ENCODE data around the gene ZNF668. TPM values are rescaled to one million over a fixed set of nuclear protein-coding genes. Genes with fewer than 3 reads are reported as not detected.

Gene ZNF668
- total and polyA plus RNA-seq, 5 donors from 2014 or later, result 6.4 to 16.8 (median 7.7) TPM

GRCh38 chr16:31087481-31087880, 13.4 kb upstream of the ZNF668 start:
- DNase-seq (no peak), ATAC-seq (ENCODE audit: low read depth in 2 of 2) (no peak)
- H3K9me3 ChIP-seq (ENCODE audit: control insufficient read depth in 2 of 2, low read length in 2 of 2), result no peaks in the 10 kb centered on the region
- H3K27ac Mint-ChIP-seq, result no peak overlapping the region
- H3K36me3 Mint-ChIP-seq, result peaks cover 3% of the 10 kb centered on the region
- no peak overlapping the region for H3K4me3 Mint-ChIP-seq
- H3K36me3 ChIP-seq (ENCODE audit: control insufficient read depth, insufficient read depth, low read length), result peaks cover 14% of the 10 kb centered on the region
- no peaks in the 10 kb centered on the region for H3K27me3 ChIP-seq (ENCODE audit: control insufficient read depth, insufficient read depth, low read length)
- peaks cover 0 to 6% (median under 1%) of the 10 kb centered on the region in 4 donors for H3K4me1 Mint-ChIP-seq
- H3K27me3 Mint-ChIP-seq, result no peaks in the 10 kb centered on the region
- H3K4me3 ChIP-seq (ENCODE audit: low read depth, low read length), result no peak overlapping the region
- H3K9me3 Mint-ChIP-seq, result no peaks in the 10 kb centered on the region
- no peak overlapping the region for H3K27ac ChIP-seq (ENCODE audit: insufficient read depth, low read length, poor library complexity, severe bottlenecking)
- H3K4me1 ChIP-seq (ENCODE audit: control insufficient read depth, insufficient read depth, low read length, poor library complexity, severe bottlenecking), result no peaks in the 10 kb centered on the region

- peaks cover 14% of the 10 kb centered on the region for H3K36me3 ChIP-seq (ENCODE audit: control insufficient read depth, insufficient read depth, low read length)
- ATAC-seq (ENCODE audit: low read depth in 2 of 2) (no peak), DNase-seq (no peak)
- Mint-ChIP-seq H3K9me3 (no peaks in the 10 kb centered on the region), H3K4me1 (peaks cover 0 to 8% (median 3%) of the 10 kb centered on the region in 4 donors), H3K27me3 (no peaks in the 10 kb centered on the region), H3K27ac (no peak overlapping the region), H3K36me3 (peaks cover 3% of the 10 kb centered on the region), H3K4me3 (peak overlapping the region in 1 of 4 donors; percentile 60)
- H3K27ac ChIP-seq (ENCODE audit: insufficient read depth, low read length, poor library complexity, severe bottlenecking), result no peak overlapping the region
- H3K4me1 ChIP-seq (ENCODE audit: control insufficient read depth, insufficient read depth, low read length, poor library complexity, severe bottlenecking), result peaks cover 2% of the 10 kb centered on the region
- no peaks in the 10 kb centered on the region for H3K27me3 ChIP-seq (ENCODE audit: control insufficient read depth, insufficient read depth, low read length)
- no peaks in the 10 kb centered on the region for H3K9me3 ChIP-seq (ENCODE audit: control insufficient read depth in 2 of 2, low read length in 2 of 2)
- H3K4me3 ChIP-seq (ENCODE audit: low read depth, low read length), result no peak overlapping the region
Observed at GRCh38 chr16:31086629-31086906, 12.5 kb upstream of the ZNF668 start.

- DNase-seq (no peak), ATAC-seq (ENCODE audit: low read depth in 2 of 2) (no peak)
- H3K9me3 ChIP-seq (ENCODE audit: control insufficient read depth in 2 of 2, low read length in 2 of 2), result no peaks in the 10 kb centered on the region
- H3K36me3 Mint-ChIP-seq, result peaks cover 3% of the 10 kb centered on the region
- peaks cover 2% of the 10 kb centered on the region for H3K4me1 ChIP-seq (ENCODE audit: control insufficient read depth, insufficient read depth, low read length, poor library complexity, severe bottlenecking)
- peaks cover 12% of the 10 kb centered on the region for H3K36me3 ChIP-seq (ENCODE audit: control insufficient read depth, insufficient read depth, low read length)
- H3K27me3 Mint-ChIP-seq, result no peaks in the 10 kb centered on the region
- peaks cover 0 to 9% (median 3%) of the 10 kb centered on the region in 4 donors for H3K4me1 Mint-ChIP-seq
- H3K4me3 Mint-ChIP-seq, result peak overlapping the region in 1 of 4 donors; percentile 60
- no peak overlapping the region for H3K4me3 ChIP-seq (ENCODE audit: low read depth, low read length)
- no peaks in the 10 kb centered on the region for H3K27me3 ChIP-seq (ENCODE audit: control insufficient read depth, insufficient read depth, low read length)
- H3K9me3 Mint-ChIP-seq, result no peaks in the 10 kb centered on the region
- H3K27ac Mint-ChIP-seq, result no peak overlapping the region
- no peak overlapping the region for H3K27ac ChIP-seq (ENCODE audit: insufficient read depth, low read length, poor library complexity, severe bottlenecking)
Observed at GRCh38 chr16:31085873-31086628, 12.0 kb upstream of the ZNF668 start.

- Histone ChIP-seq H3K36me3 (ENCODE audit: control insufficient read depth, insufficient read depth, low read length) (peaks cover 11% of the 10 kb centered on the region), H3K4me3 (ENCODE audit: low read depth, low read length) (no peak overlapping the region), H3K27ac (ENCODE audit: insufficient read depth, low read length, poor library complexity, severe bottlenecking) (no peak overlapping the region), H3K9me3 (ENCODE audit: control insufficient read depth in 2 of 2, low read length in 2 of 2) (no peaks in the 10 kb centered on the region), H3K27me3 (ENCODE audit: control insufficient read depth, insufficient read depth, low read length) (no peaks in the 10 kb centered on the region), H3K4me1 (ENCODE audit: control insufficient read depth, insufficient read depth, low read length, poor library complexity, severe bottlenecking) (peaks cover 2% of the 10 kb centered on the region)
- no peak overlapping the region for H3K4me3 Mint-ChIP-seq
- H3K27ac Mint-ChIP-seq, result peak overlapping the region in 1 of 3 donors; percentile 71
- peaks cover 0 to 13% (median 2%) of the 10 kb centered on the region in 4 donors for H3K4me1 Mint-ChIP-seq
- no peaks in the 10 kb centered on the region for H3K9me3 Mint-ChIP-seq
- DNase-seq, result no peak
- no peaks in the 10 kb centered on the region for H3K27me3 Mint-ChIP-seq
- H3K36me3 Mint-ChIP-seq, result peaks cover 6% of the 10 kb centered on the region
- ATAC-seq (ENCODE audit: low read depth in 2 of 2), result no peak
Observed at GRCh38 chr16:31085411-31085810, 11.4 kb upstream of the ZNF668 start.

GRCh38 chr16:31084584-31085302, 10.7 kb upstream of the ZNF668 start:
- H3K27ac ChIP-seq (ENCODE audit: insufficient read depth, low read length, poor library complexity, severe bottlenecking), result no peak overlapping the region
- no peaks in the 10 kb centered on the region for H3K27me3 ChIP-seq (ENCODE audit: control insufficient read depth, insufficient read depth, low read length)
- Mint-ChIP-seq H3K36me3 (peaks cover 6% of the 10 kb centered on the region), H3K4me3 (no peak overlapping the region), H3K27me3 (no peaks in the 10 kb centered on the region), H3K27ac (no peak overlapping the region), H3K9me3 (no peaks in the 10 kb centered on the region), H3K4me1 (peaks cover 0 to 13% (median 2%) of the 10 kb centered on the region in 4 donors)
- no peak for ATAC-seq (ENCODE audit: low read depth in 2 of 2)
- no peak for DNase-seq
- H3K9me3 ChIP-seq (ENCODE audit: control insufficient read depth in 2 of 2, low read length in 2 of 2), result no peaks in the 10 kb centered on the region
- peaks cover 2% of the 10 kb centered on the region for H3K4me1 ChIP-seq (ENCODE audit: control insufficient read depth, insufficient read depth, low read length, poor library complexity, severe bottlenecking)
- H3K36me3 ChIP-seq (ENCODE audit: control insufficient read depth, insufficient read depth, low read length), result peaks cover 17% of the 10 kb centered on the region
- no peak overlapping the region for H3K4me3 ChIP-seq (ENCODE audit: low read depth, low read length)

GRCh38 chr16:31083981-31084380, 9.9 kb upstream of the ZNF668 start:
- H3K36me3 ChIP-seq (ENCODE audit: control insufficient read depth, insufficient read depth, low read length), result peaks cover 17% of the 10 kb centered on the region
- H3K27ac Mint-ChIP-seq, result peak overlapping the region in 1 of 3 donors; percentile 76

GRCh38 chr16:31083556-31083955, 9.5 kb upstream of the ZNF668 start:
- peak overlapping the region in 1 of 3 donors; percentile 76 for H3K27ac Mint-ChIP-seq
- H3K4me3 Mint-ChIP-seq, result no peak overlapping the region
- H3K9me3 ChIP-seq (ENCODE audit: control insufficient read depth in 2 of 2, low read length in 2 of 2), result no peaks in the 10 kb centered on the region
- ATAC-seq (ENCODE audit: low read depth in 2 of 2) (no peak), DNase-seq (no peak)
- H3K27ac ChIP-seq (ENCODE audit: insufficient read depth, low read length, poor library complexity, severe bottlenecking), result no peak overlapping the region
- H3K9me3 Mint-ChIP-seq, result no peaks in the 10 kb centered on the region
- peaks cover 12% of the 10 kb centered on the region for H3K36me3 Mint-ChIP-seq
- no peak overlapping the region for H3K4me3 ChIP-seq (ENCODE audit: low read depth, low read length)
- peaks cover 19% of the 10 kb centered on the region for H3K36me3 ChIP-seq (ENCODE audit: control insufficient read depth, insufficient read depth, low read length)
- no peaks in the 10 kb centered on the region for H3K27me3 Mint-ChIP-seq
- no peaks in the 10 kb centered on the region for H3K27me3 ChIP-seq (ENCODE audit: control insufficient read depth, insufficient read depth, low read length)
- H3K4me1 Mint-ChIP-seq, result peaks cover 0 to 19% (median 2%) of the 10 kb centered on the region in 4 donors
- H3K4me1 ChIP-seq (ENCODE audit: control insufficient read depth, insufficient read depth, low read length, poor library complexity, severe bottlenecking), result peaks cover 2% of the 10 kb centered on the region

More at GRCh38 chr16:31083981-31084380, 9.9 kb upstream of the ZNF668 start:
- H3K4me1 ChIP-seq (ENCODE audit: control insufficient read depth, insufficient read depth, low read length, poor library complexity, severe bottlenecking), result peaks cover 2% of the 10 kb centered on the region
- no peaks in the 10 kb centered on the region for H3K27me3 Mint-ChIP-seq
- no peak overlapping the region for H3K4me3 Mint-ChIP-seq
- H3K4me1 Mint-ChIP-seq, result peaks cover 0 to 15% (median 2%) of the 10 kb centered on the region in 4 donors
- H3K9me3 Mint-ChIP-seq, result no peaks in the 10 kb centered on the region
- H3K36me3 Mint-ChIP-seq, result peaks cover 7% of the 10 kb centered on the region
- no peaks in the 10 kb centered on the region for H3K27me3 ChIP-seq (ENCODE audit: control insufficient read depth, insufficient read depth, low read length)
- ATAC-seq (ENCODE audit: low read depth in 2 of 2), result no peak
- H3K4me3 ChIP-seq (ENCODE audit: low read depth, low read length), result no peak overlapping the region
- no peak for DNase-seq
- H3K27ac ChIP-seq (ENCODE audit: insufficient read depth, low read length, poor library complexity, severe bottlenecking), result no peak overlapping the region
- no peaks in the 10 kb centered on the region for H3K9me3 ChIP-seq (ENCODE audit: control insufficient read depth in 2 of 2, low read length in 2 of 2)

Data from CD4-positive, CD25-positive, alpha-beta regulatory T cell (primary cell).